HG03175 (cell line): ENCODE results near the gene CKLF.
"Not testable (repeated sequence)": the region's sequence is repeated elsewhere in the genome, so short reads cannot be mapped to it uniquely, and the experiment has no call there.

Experiments used
- ATAC-seq: cut with Tn5 transposase; IDR thresholded peaks from one replicate; pipeline ENCODE4 v1.9.1; 2021; ENCODE audit warnings: mild to moderate bottlenecking, moderate library complexity; ENCODE audit not compliant: unreplicated experiment

The CKLF gene

GRCh38 chr16:66552286-66553177, at the start of gene CKLF:
Gene CKLF (plus strand): TSS chr16:66552576. CDS start chr16:66552716, 140 bp downstream.
- ATAC-seq = peak; percentile 71

GRCh38 chr16:66503030-66503429, 49.3 kb upstream of the CKLF start:
- ATAC-seq = no peak

- no peak for ATAC-seq
Measured at GRCh38 chr16:66503612-66504011, 48.8 kb upstream of the CKLF start.

- ATAC-seq = no peak
Measured at GRCh38 chr16:66507731-66508239, 44.6 kb upstream of the CKLF start.

- ATAC-seq = peak; percentile 68
Measured at GRCh38 chr16:66508248-66508913, 44.0 kb upstream of the CKLF start.

GRCh38 chr16:66508914-66509496, 43.4 kb upstream of the CKLF start:
- ATAC-seq = no peak

- ATAC-seq = no peak
Measured at GRCh38 chr16:66509576-66509975, 42.8 kb upstream of the CKLF start.

- ATAC-seq = no peak
Measured at GRCh38 chr16:66510298-66510697, 42.1 kb upstream of the CKLF start.

GRCh38 chr16:66510711-66511601, 41.4 kb upstream of the CKLF start:
- ATAC-seq = no peak

- ATAC-seq = no peak
Measured at GRCh38 chr16:66511602-66512271, 40.6 kb upstream of the CKLF start.

- ATAC-seq = no peak
Measured at GRCh38 chr16:66512272-66513110, 39.9 kb upstream of the CKLF start.

GRCh38 chr16:66513111-66513723, 39.2 kb upstream of the CKLF start:
- ATAC-seq = no peak

GRCh38 chr16:66514391-66514790, 38.0 kb upstream of the CKLF start:
- not testable (repeated sequence) for ATAC-seq

- not testable (repeated sequence) for ATAC-seq
Measured at GRCh38 chr16:66514980-66515595, 37.3 kb upstream of the CKLF start.

GRCh38 chr16:66515596-66516508, 36.5 kb upstream of the CKLF start:
- ATAC-seq = no peak

- ATAC-seq = peak; percentile 28
Measured at GRCh38 chr16:66516509-66516807, 35.9 kb upstream of the CKLF start.

GRCh38 chr16:66516808-66517585, 35.4 kb upstream of the CKLF start:
- peak; percentile 98 for ATAC-seq
